ENCODE measurements around the gene DSEL.

DSEL gene

DNA sequence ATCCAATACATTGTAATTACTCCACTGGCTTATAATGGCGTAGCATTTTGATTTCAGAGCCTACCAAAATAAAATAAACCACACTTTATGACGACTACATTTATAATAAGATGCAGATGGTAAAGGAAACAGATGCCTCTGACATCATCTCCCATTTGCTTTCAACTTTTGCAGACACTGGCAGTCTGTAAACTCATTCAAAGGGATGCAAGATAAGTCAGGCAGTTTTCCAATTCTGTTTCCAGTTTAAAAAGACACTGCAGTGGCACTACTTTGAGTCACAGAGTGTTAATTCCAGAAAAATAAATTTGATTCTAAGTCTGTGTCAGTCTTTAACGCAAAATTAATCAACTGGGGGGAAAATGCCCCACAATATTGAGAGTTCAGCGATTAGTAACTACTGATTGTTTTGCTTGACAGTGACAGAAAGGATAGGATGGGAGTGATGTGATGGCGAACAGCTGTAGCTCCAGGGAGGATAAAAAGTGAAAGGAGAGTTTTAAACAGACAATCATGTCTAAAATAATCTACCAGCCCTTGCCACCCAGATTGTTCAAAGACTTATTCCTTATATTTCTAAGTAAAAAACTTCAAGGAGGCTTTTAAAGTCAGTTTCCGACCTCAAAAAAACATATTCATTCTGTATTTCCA is 6.7 kb downstream of the DSEL start:
- TF ChIP-seq, protein P1, sequence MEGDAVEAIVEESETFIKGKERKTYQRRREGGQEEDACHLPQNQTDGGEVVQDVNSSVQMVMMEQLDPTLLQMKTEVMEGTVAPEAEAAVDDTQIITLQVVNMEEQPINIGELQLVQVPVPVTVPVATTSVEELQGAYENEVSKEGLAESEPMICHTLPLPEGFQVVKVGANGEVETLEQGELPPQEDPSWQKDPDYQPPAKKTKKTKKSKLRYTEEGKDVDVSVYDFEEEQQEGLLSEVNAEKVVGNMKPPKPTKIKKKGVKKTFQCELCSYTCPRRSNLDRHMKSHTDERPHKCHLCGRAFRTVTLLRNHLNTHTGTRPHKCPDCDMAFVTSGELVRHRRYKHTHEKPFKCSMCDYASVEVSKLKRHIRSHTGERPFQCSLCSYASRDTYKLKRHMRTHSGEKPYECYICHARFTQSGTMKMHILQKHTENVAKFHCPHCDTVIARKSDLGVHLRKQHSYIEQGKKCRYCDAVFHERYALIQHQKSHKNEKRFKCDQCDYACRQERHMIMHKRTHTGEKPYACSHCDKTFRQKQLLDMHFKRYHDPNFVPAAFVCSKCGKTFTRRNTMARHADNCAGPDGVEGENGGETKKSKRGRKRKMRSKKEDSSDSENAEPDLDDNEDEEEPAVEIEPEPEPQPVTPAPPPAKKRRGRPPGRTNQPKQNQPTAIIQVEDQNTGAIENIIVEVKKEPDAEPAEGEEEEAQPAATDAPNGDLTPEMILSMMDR (IDR thresholded peaks at IDR 0.05; ENCODE audit: low read depth, low read length, missing control alignments), result no peak
- no peak for DNase-seq (ENCODE audit: low read depth)
- no peak overlapping the region for H3K4me3 ChIP-seq (ENCODE audit: low read depth, low read length)

DNA sequence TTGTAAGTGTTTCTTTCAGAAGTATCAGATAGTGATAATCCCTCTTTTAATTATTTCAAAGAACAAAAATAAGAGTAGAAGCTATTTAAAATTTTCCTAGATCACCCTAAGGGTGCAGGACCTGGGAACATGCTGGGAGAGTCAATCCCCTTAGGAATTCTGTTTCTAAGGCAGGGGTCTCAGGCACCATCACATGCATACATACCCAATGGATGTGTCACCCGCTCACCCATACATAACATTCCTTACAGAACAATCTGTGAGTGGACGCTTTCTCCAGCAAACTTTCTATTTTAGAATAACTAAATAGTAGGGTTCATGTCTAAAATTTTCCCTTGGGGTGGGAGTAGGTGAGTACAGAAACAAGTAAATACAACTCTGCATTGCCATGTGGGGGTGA is 8.4 kb downstream of the DSEL start:
- no peak overlapping the region for H3K4me3 ChIP-seq (ENCODE audit: low read depth, low read length)
- TF ChIP-seq, protein P1 (IDR thresholded peaks at IDR 0.05; ENCODE audit: low read depth, low read length, missing control alignments), result no peak
- no peak for DNase-seq (ENCODE audit: low read depth)

DNA sequence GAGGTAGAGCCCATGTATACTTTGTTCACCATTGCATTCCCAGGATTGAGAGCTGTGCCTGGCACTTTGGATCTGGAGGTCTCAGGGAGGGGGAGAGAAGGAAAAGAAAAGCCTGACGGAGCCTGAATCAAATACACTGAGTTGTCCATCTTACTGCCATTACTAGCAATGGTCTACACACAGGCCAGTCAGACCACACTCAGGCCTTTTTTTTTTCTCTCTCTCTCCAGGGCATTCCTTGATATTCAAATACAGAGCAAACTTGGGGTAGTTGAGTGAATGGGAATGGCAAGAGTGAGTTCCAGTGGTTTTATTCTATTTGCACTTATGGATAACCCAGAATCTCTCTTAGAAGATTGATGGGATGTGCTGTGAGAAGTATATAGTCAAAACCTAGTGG is 11.8 kb downstream of the DSEL start:
- no peak for DNase-seq (ENCODE audit: low read depth)
- no peak overlapping the region for H3K4me3 ChIP-seq (ENCODE audit: low read depth, low read length)
- TF ChIP-seq, protein P1 (IDR thresholded peaks at IDR 0.05; ENCODE audit: low read depth, low read length, missing control alignments), result no peak

DNA sequence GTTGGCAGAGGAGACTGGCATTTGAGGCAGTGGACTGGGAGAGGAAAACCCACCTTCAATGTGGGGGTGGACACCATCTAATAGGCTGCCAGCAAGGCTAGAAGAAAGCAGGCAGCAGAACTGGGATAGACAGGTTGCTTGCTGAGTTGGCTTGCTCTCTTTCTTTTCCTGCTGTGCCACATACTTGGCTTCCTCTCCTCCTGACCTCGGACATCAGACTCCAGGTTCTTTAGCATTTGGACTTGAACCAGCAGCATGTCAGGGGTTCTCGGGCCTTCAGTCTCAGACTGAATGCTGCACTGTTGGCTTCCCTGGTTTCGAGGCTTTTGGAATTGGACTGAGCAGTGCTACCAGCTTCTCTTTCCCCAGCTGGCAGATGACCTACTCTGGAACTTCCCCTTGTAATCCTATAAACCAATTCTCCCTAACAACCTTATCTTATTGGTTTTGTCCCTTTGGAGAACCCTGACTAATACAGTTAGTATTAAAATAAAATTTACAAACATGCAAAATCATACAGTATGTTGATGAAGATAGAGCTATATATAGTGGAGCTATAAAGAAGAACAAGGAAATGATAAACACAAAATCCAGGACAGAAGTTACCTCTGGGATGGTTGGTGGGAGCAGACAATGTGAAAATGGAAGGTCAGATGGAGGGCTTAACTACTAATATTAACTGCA is 15.9 kb downstream of the DSEL start:
- no peak for DNase-seq (ENCODE audit: low read depth)
- TF ChIP-seq, protein P1 (IDR thresholded peaks at IDR 0.05; ENCODE audit: low read depth, low read length, missing control alignments), result no peak
- no peak overlapping the region for H3K4me3 ChIP-seq (ENCODE audit: low read depth, low read length)

DNA sequence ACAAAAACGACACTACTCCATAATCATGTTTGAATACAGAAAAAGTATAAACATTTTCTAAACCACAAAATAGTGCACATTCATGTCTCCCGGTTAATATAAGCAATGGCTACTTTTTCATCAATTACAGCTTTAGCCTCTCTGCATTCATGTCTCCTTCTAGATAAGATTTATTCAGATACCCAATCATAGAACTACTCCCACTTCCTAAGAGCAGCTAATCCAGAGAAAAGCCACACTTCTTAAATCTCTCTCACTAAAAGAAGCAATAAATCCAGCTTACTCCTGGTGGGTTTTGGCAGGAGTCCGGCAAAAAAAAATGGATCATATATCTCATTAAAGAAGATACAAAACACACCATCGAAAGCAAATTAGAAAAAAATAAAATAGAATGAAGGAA is 20.1 kb downstream of the DSEL start:
- H3K4me3 ChIP-seq (ENCODE audit: low read depth, low read length), result no peak overlapping the region
- no peak for DNase-seq (ENCODE audit: low read depth)
- TF ChIP-seq, protein P1 (IDR thresholded peaks at IDR 0.05; ENCODE audit: low read depth, low read length, missing control alignments), result no peak

DNA sequence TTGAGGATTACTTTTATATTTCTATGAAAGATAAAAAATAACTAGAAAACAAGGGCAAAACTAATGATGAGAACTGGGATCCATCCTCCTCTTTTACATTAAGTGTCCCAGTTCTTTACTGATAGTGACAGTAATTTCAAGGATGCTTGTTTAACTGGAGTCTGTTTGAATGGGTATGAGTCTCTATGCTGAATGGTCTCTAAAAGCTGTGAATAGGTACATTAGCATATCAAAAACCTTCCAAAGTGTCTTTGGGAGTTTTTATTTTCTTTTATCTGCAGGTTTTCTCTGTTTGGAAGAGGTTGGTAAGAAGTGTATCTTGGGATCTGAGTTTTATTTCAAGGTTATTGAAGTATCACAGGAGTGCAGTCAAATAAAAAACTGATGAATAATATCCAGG is 30.0 kb downstream of the DSEL start:
- TF ChIP-seq, protein P1 (IDR thresholded peaks at IDR 0.05; ENCODE audit: low read depth, low read length, missing control alignments), result no peak
- no peak for DNase-seq (ENCODE audit: low read depth)
- no peak overlapping the region for H3K4me3 ChIP-seq (ENCODE audit: low read depth, low read length)

DNA sequence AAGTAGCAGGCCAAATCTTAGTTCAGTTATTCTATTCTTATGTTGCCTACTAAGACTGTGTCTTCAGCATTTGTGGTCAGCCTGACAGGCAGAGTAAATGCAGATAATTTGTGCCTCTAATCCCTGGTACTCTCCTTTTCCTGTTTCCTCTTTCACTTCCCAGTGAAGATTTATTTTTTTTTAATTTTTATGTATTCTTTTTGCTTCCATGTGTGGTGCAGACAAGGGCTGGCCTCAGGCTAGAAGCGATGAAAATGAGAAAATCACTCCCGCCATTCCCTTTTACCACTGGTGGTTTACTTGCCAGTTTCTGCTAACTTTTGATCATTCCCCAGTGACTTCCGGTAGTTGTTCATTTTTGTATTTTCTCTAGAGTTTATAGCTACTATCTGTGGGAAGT is 30.9 kb downstream of the DSEL start:
- no peak for DNase-seq (ENCODE audit: low read depth)
- TF ChIP-seq, protein P1 (IDR thresholded peaks at IDR 0.05; ENCODE audit: low read depth, low read length, missing control alignments), result no peak

More for the DNA sequence above, 30.9 kb downstream of the DSEL start:
- H3K4me3 ChIP-seq (ENCODE audit: low read depth, low read length), result no peak overlapping the region

Measured in GM12864 (cell line).